LHCN-M2 (cell line): ENCODE data around the gene ULK2. TPM values are rescaled to one million over a fixed set of nuclear protein-coding genes. Genes with fewer than 3 reads are reported as not detected.
"Not testable (repeated sequence)": the region's sequence is repeated elsewhere in the genome, so short reads cannot be mapped to it uniquely, and the experiment has no call there.

ENCODE experiments used
- DNase-seq: peaks from one replicate; pipeline ENCODE4 v3.0.0-alpha.2; 2012; ENCODE audit warnings: low read depth
- total RNA-seq: library from RNA; depleted of rRNA; stranded (reverse); fragments of >200 nt; gene quantifications from 2 replicates; pipeline ENCODE4 v1.2.3, GENCODE V29; 2014

ULK2 gene
- total RNA-seq, 1 experiment from 2014 or later = 12.4 TPM

GRCh38 chr17:19867079-19867328 is 732 bp downstream of the ULK2 start:
- peak; percentile 52 for DNase-seq

GRCh38 chr17:19865021-19865420 is 2.7 kb downstream of the ULK2 start:
- no peak for DNase-seq

DNA sequence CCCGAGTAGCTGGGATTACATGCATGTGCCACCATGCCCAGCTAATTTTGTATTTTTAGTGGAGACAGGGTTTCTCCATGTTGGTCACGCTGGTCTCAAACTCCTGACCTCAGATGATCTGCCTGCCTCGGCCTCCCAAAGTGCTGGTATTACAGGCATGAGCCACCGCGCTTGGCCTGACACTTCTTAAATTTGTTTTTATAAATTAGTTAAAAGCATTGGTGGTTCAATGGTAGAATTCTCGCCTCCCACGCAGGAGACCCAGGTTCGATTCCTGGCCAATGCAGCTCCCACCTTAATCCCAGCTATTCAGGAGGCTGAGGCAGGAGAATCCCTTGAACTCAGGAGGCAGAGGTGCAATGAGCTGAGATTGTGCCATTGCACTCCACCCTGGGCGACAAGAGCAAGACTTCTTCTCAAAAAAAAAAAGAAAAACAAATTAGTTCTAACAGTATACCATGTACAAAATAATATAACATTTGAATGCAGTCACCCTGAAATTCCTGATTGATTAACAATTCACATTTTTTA is 7.0 kb downstream of the ULK2 start:
- DNase-seq = not testable (repeated sequence)

- no peak for DNase-seq
Observed at GRCh38 chr17:19857640-19858039, 10.1 kb downstream of the ULK2 start.

- peak; percentile 6 for DNase-seq
Observed at GRCh38 chr17:19833914-19834313, 33.8 kb downstream of the ULK2 start.

GRCh38 chr17:19830061-19830460 is 37.7 kb downstream of the ULK2 start:
- DNase-seq = no peak

DNA sequence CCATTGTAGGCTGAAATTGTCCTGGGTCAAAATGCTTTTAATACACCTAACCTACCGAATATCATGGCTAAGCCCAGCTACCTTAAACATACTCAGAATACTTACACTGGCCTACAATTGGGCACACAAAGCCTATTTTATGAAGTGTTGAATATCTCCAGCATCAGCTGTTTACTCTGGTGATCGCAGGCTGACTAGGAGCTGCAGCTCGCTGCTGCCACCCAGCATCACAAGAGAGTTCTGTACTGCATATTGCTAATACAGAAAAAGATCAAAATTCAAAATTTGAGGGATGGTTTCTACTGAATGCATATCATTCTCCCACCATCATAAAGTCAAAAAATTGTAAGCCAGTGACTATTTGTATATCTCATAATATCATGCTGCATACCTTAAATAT is 55.3 kb downstream of the ULK2 start:
- DNase-seq = peak; percentile 30

DNA sequence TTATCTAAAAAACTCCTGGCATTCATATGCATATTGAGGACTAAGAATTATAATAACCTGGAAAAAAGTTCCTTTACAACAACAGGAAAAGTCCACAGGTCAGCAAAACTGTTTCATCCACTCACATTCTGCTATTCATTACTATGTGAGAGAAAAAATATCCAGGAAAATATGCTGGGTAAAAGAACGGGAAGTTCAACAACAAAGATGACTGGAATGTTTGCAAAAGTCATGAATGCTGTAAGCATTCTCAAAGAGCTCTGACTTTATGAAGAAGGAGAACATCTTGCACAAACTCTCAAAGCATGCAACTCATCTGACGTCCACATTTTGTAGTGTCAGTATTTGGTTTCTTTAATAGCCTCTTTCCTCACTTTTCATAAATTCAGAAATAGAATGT is 62.7 kb downstream of the ULK2 start:
- DNase-seq = no peak

- peak; percentile 3 for DNase-seq
Observed at GRCh38 chr17:19800571-19800970, 67.2 kb downstream of the ULK2 start.

GRCh38 chr17:19799796-19800195 is 67.9 kb downstream of the ULK2 start:
- DNase-seq = no peak

- no peak for DNase-seq
Observed at GRCh38 chr17:19796457-19796856, 71.3 kb downstream of the ULK2 start.

- DNase-seq = no peak
Observed at GRCh38 chr17:19791918-19792550, 75.7 kb downstream of the ULK2 start.

GRCh38 chr17:19787733-19788357 is 79.9 kb downstream of the ULK2 start:
- DNase-seq = peak; percentile 54

GRCh38 chr17:19785854-19786253 is 81.9 kb downstream of the ULK2 start:
- DNase-seq = no peak

DNA sequence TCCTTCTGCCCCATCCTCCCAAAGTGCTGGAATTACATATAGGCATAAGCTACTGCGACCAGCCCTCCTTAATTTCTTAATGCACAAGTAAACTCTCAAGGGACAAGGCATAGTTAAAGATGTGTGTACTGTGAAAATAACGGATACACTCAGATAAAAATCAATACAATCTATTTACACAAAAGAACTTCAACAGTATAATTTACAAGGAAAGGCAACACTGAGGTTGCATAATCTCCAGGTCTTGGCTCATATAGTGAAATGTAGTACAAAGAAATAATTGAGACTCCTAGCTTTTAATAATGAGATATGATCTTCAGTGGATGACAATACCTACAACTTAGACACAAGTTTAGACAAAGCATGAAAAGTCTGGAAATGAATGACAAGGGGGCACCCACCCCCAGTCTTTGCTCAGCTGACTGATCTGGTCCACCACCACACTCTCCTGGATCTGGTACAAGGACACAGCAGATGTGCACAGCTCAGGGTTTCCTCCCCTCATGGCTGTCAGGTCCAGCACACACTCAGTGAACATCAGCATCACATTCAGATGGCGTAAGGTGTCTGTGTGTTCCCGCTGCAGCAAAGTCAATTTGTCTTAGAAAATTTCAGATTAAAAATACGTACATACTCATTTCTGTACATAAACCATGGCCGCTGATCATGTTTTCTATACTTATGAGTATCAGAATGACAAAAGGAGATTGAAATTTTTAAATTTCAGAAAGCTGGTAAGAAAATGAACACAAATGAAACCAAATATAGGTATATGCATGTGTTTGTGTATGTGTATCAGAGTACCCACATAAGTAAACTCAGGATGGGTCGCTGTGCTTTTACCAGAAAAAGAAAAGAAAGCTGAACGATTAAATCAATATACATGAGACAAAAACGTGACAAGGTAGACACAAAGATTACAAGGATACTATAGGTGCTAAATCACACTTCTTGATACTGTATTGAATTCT is 86.0 kb downstream of the ULK2 start:
- no peak for DNase-seq

DNA sequence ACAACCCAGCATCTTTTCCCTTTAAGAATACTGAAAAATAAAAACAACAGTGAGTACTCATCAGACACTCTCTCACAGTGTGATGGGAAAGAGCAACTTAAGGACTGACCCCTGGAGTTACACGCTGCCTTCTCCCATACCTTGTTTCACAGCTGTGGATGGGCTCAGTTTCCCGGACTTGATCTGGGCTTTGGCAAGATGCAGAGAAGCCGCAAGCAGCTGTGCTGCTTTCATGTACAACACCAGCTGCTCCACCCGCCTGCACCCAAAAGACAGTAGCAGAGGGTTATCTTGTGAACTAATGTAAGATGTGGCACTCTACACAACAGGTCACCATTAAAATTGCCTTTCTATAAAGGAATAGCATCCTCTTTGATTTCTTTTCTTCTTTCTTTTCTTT is 86.9 kb downstream of the ULK2 start:
- peak; percentile 9 for DNase-seq

- DNase-seq = no peak
Observed at GRCh38 chr17:19773534-19773933, 94.2 kb downstream of the ULK2 start.

- DNase-seq = no peak
Observed at GRCh38 chr17:19771971-19772630, 95.6 kb downstream of the ULK2 start.

- no peak for DNase-seq
Observed at GRCh38 chr17:19770985-19771735, 96.6 kb downstream of the ULK2 start.

GRCh38 chr17:19769946-19770652 is 97.6 kb downstream of the ULK2 start:
- peak; percentile 57 for DNase-seq
